GM18519 (cell line): ENCODE data around the gene GALNT2.

Experiments
- ATAC-seq: cut with Tn5 transposase; IDR thresholded peaks from one replicate; pipeline ENCODE4 v1.9.1; 2021; ENCODE audit warnings: mild to moderate bottlenecking, moderate library complexity; ENCODE audit not compliant: unreplicated experiment, low FRiP score

The GALNT2 gene

DNA sequence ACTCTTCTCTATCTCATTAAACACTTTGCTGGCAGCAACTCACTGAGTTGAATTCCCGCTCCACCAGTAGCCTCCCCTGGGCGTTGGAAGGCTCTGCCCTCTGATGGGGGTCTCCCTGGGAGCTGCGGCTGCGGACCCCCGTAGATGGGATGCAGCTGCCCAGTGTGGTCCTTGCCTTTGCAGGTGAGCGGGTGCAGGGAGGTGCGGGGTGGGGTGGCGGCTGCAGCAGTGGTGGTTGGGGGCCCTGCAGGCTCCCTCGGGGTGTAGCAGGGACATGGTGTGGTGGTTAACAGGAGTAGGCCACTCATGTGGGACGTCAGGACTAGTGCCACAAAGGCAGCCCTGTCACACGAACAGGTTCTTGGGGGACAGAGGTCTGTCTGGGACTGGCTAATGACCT is 42.0 kb downstream of the GALNT2 start:
- no peak for ATAC-seq

DNA sequence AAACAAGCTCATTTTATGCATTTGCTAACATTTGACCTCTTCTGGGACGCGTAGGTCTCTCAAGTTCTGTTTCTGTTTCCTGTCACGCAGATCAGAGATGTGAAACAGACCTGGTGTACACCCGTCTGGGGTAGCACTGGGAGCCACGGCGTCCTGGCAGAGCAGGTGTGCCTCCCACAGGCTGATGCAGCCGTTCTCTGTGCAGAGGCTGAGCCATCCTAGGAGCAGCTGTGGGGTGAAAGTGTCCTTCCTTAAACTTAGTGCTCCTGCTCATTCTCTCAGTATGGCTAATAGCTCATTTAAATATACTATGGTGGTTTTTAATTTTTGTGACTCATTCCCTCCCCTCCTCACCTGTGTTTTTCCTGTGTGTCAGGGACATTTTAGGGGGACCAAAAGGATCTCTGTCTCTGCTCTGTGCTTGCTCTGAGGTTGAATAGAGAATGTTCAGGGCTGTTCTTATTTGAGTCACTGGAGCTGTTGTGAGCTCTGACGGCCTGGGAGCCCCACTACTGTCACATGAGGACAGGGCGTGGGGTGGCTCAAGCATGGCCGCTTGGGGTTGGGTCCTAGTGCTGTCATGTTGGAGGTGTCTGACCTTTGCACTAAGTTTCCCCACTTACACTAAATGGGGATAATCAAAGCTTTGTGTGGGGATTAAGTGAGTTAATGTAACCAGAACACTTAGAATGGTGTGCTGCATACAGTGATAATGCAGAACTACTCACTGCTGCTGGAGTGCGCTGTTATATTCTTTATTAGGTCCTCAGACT is 43.0 kb downstream of the GALNT2 start:
- ATAC-seq: peak; percentile 88

DNA sequence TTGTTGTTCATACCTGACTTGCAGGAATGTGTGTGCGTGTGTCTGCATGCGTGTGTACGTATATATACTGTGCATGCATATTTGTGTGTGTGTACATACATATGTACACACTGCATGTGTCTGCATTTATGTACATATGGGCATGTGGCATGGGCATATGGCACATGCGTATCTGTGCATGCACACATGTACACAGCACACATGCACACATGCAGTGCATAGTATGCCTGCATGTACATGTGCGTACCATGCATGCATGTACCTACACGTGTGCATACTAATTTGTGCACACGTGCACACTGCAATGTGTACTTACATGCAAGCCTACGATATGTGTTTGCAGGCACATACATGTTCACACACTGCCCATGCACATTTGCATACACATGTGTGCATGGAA is 43.9 kb downstream of the GALNT2 start:
- ATAC-seq: no peak

DNA sequence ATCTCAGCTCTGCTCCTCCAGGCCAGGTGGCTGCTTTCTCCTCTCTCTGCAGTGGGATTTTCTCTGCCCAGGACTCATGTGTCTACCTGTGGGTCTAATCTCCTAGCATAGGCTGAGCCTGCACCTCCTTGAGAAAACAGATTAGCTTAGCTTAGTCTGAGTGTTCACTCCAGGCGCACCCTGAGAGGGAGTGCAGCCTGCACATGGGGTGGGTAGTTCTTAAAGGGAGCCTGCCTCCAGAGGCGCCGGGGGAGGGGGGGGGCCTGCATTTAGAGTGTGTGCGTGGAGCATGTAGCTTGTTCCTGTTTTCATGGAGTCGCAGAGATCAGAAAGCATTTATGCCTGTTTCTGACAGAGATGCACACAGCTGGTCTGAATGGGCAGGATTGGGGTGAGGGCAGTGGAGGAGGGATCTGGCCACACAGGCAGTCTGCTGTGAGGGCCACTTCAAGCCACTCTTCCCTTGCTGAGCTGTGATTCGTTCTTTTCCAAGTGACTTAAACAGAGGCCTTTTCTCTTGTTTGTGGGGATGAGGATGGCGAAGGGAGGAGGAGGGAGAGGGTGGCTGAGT is 45.2 kb downstream of the GALNT2 start:
- no peak for ATAC-seq

DNA sequence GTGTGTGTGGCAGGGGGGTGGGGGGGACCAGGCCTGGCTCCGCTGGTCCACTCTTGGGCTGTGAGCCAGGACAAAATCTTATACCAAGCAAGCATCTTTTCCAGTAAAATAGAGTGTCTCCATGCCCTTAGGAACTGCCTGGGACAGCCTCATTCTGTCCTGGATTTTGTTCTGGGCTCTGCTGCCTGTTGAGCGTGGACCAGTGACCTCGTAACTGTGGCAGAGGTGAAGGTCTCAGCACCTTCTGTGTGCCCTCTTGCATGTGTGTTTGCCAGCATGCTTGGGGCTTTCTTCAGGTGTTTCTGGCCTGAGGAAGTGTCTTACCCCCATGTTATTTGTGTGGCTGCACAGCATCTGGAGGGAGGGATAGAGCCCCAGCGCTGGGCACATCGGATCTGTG is 45.7 kb downstream of the GALNT2 start:
- ATAC-seq: no peak

GRCh38 chr1:230113235-230113592 is 46.2 kb downstream of the GALNT2 start:
- ATAC-seq: no peak

- no peak for ATAC-seq
These were observed 46.7 kb downstream of the GALNT2 start for GRCh38 chr1:230113593-230114236.

- no peak for ATAC-seq
These were observed 47.2 kb downstream of the GALNT2 start for GRCh38 chr1:230114237-230114651.

DNA sequence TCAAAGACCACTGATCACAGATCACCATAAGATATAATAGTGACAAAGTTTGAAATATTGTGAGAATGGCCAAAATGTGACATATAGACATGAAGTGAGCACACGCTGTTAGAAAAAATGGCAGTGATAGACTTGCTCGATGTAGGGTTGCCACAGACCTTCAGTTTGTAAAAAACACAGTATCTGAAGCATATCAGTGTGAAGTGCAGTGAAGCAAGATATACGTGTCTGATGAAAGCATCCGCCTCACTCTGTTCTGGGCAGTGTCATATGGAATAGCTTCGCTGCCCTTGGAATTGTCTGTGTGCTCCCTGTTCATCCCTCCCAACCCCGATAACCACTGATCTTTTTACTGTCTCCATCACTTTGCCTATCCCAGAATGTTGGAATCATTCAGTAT is 50.7 kb downstream of the GALNT2 start:
- ATAC-seq: no peak

- ATAC-seq: no peak
These were observed 52.3 kb downstream of the GALNT2 start for GRCh38 chr1:230119340-230119739.

DNA sequence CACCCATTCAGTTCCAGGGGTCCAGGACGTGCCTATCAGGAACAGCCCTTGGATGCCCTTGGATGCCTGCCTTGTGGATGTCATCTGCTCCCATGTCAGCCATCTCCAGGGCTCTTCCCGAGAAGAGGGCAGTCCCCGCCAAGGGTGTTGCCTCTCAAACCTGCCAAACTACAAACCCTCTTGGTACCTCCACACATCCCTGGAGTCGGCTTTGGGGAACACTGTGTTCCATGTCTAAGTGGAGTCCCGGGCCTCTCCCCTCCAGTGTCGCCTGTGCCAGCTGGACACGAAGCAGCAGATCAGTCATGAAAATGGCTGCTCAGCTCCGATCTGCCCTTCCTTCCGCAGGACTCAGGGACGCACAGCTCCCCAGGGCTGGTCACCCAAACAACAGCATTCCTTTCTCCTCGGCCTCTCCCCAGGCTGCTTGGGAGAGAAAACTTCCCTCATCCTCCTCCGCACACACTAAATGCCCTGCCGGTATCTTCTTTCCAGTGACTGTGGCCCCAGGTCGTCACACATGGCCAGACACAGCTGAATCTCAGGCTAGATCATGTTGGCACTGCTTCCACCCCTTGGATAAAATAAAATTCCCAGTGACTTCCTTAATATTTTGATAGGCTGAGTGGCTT is 53.4 kb downstream of the GALNT2 start:
- ATAC-seq: no peak

GRCh38 chr1:230120921-230121381 is 53.9 kb downstream of the GALNT2 start:
- ATAC-seq: no peak

GRCh38 chr1:230121950-230122349 is 54.9 kb downstream of the GALNT2 start:
- no peak for ATAC-seq

DNA sequence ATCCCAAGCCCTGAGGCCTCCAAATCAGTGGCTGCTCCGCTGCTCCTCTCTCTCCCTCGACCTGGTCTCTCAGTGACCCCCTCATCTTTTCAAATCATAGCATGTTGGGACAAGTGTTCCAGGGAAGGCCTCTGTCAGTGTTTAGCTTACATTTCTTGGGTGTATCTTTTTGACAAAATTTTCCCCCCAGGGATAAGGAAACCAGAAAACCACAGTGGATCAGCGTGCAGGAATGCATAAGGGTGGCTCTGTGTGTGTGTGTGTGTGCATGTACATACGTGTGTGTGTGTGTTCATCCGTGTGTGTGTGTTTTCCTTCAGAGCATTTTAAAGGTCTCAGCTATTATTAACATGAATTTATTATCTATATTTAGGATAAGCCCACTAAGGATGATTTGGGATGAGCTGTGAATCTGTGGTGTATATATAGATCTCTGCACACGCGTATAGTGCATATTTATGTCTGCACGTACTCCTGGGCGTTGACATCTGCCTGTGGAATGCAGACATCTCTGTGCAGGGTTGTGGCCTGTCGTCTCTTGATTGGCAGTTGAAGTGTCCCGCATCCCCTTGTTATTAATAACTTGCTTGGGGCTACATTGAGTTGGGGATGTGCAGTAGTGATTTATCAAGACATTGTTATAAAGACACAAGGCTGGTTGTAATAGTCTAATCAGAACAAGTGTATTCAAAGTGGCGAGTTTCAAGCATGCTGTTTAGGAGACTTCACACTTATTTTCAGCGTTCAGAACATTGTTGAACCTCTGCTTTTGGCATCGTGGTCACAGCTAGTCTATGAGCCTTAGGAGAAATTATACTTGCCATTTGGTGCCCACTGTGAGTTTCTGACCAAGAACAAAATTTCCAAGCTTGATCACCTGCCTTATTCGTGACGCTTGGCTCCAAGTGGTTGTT is 55.6 kb downstream of the GALNT2 start:
- no peak for ATAC-seq

DNA sequence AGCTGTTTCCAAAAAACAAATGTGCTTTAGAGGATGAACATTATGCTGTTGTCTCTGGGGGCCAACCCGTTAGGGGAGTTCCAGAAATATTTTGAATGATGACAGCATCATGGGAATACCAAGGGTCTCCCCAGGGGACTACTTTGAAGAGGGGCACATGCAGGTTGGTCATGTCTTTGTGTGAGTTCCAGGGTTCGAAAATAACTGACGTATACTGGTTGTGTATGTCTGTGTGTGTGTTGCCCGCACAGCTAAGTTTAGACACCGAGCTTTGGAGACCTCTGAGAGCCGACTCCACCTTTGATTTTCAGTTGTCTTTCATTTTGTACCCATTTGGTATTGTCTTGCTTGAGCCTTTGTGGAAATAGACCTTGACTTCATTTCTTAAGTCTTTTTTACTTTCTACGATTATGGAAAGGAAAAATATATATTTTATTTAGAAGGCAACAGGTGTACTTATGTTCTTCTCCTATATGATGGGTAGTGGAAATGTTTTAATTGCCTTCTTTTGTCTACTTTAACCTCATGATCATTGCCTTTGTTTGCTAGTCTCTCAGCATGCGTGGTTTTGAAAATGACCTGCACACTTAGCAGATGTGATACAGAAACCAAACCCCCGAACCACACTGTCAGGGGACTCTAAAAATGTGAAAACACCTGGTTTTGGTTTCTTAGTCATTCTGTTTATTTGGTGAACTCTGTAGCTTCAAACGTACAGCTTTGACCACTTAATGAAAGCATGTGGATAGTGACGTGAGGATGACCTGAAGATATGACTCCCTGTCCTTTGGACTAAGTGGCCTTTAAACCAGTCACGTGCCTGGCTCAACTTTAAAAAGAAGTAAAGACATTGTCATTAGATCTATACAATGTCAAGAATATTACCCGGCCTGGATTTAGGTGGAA is 56.5 kb downstream of the GALNT2 start:
- peak; percentile 82 for ATAC-seq

GRCh38 chr1:230124186-230125128 is 57.4 kb downstream of the GALNT2 start:
- ATAC-seq: no peak

DNA sequence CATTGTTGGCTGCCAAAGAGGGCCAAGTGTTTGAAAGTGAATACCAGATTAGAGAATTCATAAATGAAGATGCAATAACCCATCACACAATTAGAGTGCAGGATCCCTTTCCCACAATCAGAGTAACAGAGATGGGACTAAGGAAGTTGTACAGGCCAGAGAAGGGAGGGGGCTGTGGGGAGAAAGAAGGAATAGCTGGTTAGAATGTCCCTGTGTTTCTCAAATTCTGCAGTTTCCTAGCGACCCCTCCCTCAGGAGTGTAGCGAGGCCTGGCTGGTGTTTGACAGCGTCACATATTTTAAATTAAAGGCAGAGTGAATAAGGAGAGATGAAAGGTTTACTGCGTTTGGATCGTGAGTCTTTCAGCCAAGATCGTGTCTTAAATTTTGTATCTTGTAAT is 58.1 kb downstream of the GALNT2 start:
- no peak for ATAC-seq
